HG03108 (cell line): ENCODE data around the gene CSF2RB.

Source experiments
- ATAC-seq: cut with Tn5 transposase; IDR thresholded peaks from one replicate; pipeline ENCODE4 v1.9.1; 2021; ENCODE audit warnings: moderate library complexity; ENCODE audit not compliant: unreplicated experiment

Gene CSF2RB

GRCh38 chr22:36887162-36887561 is 26.3 kb upstream of the CSF2RB start:
- no peak for ATAC-seq

DNA sequence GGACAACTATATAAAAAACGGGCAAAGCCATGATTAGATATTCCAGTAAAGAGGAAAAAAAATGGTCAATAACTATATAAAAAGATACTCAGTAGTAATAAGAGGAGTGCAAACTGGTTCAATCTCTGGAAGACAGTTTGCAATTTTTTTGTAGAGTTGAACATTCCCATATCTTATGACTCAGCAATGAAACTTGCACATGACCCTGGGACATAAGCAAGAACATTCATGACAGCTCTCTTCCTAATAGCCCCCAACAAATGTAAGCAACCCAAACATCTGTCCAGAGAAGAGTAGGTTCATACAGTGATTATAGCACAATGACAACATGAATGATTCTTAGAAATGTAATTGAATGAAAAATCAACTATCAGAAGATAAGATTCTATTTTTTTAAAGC is 21.8 kb upstream of the CSF2RB start:
- no peak for ATAC-seq

GRCh38 chr22:36892292-36892691 is 21.1 kb upstream of the CSF2RB start:
- no peak for ATAC-seq

DNA sequence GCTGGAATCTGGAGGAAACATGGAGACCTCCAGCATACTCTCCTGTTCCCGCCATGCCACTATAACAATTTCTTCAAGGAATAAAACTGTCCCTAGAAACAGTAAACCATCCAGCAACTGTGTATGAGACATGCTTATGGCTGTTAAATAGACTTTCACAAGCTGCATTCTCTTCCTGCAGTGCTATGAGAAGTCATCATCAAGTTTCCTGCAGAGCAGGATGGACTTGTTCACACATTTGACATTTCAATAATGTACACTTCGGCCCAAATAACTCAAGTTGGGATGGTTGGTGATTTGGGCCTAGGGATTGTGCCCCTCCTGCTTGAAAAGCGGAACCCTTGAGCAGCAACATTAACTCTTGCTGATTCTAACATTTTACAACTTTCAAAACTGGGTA is 20.2 kb upstream of the CSF2RB start:
- no peak for ATAC-seq

DNA sequence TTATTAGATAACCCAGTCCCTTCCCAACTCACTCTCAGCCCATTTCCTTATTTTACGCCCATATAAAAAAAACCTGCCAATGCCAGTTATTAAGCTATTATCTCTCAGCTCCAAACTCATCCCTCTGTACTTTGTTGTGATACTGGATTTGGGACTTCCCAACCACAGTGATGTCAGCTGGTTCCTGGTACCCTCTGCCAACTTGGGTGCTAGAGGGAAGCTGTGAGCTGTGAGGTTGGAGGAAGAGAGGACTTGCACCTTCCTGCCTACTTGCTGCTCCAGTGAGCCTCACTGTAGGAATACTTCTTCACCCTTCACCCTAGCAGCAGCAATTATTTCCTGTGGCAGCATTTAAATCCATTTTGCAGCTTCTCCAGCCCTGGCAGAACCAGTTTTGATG is 19.2 kb upstream of the CSF2RB start:
- no peak for ATAC-seq

DNA sequence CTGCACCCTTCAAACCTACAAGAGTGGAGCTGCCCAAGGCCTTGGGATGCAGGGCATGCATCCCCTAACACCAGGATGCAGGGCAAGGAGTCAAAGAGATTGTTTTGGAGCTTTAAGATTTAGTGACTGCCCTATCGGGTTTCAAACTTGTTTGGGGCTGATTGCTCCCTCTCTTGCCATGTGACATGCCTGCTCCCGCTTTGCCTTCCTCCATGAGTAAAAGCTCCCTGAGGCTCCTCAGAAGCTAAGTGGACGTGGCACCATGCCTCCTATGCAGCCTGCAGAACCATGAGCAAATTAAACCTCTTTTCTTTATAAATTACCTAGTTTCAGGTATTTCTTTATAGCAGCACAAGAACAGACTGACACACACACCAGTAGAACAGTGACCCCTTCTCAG is 15.8 kb upstream of the CSF2RB start:
- ATAC-seq: no peak

- no peak for ATAC-seq
Observed at GRCh38 chr22:36898690-36899089, 14.7 kb upstream of the CSF2RB start.

DNA sequence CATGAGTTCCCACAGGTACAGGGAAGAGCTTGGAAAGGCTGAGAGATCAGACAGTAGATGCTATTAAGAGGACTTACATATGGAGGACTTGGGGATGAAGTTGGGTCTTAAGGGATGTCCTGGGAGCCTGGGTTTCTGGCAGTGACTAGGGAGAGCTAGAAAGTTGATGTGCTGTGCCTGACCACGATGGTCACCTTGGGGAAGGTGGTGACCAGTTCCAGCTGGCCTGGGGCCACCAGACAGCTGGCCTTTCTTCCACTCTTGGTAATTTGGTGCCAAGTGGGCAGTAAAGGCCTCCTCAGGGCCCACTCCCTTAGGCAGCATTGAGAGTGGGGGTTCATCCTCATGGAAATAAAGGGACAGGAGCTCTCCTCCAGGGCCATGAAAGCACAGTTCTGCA is 13.9 kb upstream of the CSF2RB start:
- no peak for ATAC-seq

GRCh38 chr22:36900225-36900624 is 13.2 kb upstream of the CSF2RB start:
- ATAC-seq: no peak

- ATAC-seq: no peak
Observed at GRCh38 chr22:36900880-36901279, 12.5 kb upstream of the CSF2RB start.

DNA sequence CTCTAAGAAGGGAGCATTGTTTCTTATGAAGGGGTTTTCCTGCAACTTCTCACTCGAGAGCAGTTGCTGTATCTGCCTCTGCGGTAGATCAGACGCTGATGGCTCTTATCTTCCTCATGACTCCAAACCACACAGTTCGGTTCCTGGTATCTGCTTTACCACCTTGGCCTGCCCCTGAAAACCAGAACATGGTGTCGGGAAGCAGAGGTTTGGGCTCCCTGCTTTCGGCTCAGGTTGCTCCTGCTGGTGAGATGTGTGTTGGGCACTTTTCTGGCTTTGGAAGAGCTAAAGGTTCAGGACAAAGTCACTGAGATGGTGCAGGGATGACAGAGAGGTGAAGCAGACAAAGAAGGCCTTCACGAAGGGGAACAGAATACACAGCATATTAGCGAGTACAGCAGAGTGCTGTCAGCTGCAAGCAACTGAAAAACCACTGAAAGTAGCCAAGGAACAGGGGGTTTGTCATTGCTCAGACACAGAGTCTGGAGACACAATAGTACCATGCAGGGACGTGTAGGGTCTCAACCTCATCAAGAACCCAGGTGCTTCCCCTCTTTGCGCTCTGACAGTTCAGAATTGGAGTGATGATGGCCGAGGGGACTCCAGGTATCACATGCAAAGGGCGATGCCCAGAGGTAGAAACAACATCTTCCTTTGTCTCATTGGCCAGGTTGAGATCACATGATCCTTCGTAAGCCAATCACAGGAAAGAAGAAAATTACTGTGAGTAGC is 11.9 kb upstream of the CSF2RB start:
- peak; percentile 75 for ATAC-seq

DNA sequence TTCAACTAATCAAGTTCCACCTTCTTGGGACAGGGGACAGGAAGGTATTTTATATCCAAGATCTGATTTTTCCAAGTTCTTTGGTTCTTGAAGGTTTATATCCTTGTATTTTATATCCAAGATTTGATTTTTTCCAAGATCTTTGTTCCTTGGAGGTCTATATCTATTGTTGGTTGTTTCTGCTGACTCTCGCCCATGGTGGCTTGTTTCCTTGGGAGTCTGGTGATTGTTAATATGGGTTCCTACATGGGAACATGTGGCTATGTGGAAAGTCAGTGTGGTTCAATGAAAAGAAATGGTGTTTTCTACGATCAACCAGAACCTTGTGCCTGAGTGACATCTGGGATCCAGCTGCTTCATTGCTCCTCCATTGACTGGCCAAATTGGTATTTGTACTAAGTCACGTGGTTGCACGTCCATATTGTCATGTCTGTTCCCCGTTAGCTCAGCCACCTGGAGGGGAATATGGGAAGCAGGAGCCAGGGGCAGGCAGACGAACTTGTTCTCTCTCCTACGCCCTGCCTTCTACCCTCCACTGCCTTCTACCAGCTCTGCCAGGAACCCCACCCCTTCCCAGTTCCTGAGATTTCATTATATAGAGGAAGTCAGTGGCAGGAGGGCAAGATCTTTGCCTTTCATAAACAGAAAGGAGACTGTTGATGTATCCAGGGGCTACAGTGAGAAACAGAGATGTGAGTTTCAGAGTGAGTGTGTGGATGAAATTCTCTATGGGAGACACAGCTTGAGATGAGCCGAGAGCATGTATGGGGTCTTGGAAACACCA is 11.1 kb upstream of the CSF2RB start:
- ATAC-seq: no peak

- ATAC-seq: no peak
Observed at GRCh38 chr22:36904260-36904880, 9.1 kb upstream of the CSF2RB start.

- ATAC-seq: no peak
Observed at GRCh38 chr22:36907253-36908195, 5.9 kb upstream of the CSF2RB start.

DNA sequence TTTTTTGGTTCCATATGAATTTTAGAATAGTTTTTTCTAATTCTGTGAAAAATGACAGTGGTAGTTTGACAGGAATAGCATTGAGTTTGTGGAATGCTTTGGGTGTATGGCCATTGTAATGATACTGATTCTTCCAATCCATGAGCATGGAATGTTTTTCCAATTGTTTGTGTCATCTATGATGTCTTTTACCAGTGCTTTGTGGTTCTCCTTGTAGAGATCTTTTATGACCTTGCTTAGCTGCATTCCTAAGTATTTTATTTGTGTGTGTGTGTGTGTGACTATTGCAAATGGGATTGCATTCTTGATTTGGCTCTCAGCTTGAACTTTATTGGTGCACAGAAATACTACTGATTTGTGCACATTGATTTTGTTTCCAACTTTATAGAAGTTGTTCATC is 3.0 kb upstream of the CSF2RB start:
- no peak for ATAC-seq

DNA sequence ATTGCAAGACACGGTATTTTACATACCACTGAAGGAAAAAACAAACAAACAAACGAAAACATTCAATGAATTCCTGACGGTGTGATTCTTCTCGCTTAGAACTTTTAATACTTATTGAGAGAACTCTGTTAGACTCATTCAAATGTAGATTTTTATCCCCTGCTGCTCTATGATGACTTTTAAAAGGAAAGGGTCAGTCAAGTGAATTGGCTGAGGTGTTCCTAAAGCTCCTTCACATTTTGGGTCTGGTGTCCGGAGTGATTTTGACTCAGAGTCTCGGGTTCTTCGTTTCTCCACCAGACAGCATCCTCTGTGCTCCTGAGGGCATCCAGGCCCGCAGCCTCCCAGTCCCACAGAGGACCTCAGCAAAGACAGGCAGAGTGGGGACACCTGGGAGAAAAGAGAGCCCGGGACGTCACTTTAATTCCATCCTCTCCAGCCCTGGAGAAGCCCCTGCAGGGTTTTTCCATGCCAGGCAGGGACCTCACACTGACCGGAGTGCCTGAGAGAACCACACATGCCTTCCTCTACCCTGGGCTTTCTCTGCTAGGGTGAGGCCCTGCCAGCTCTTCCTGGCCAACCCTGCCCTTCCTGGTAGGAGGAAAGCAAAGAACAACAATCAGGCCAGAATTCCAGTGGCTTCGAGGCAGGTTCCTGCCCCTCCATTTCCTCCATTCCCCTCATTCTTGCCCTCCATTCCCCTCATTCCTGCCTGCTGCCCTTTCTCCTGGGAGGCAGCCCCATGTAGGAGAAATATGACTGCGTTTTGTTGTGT is 1.4 kb upstream of the CSF2RB start:
- ATAC-seq: no peak

- ATAC-seq: no peak
Observed at GRCh38 chr22:36912694-36913426, 568 bp upstream of the CSF2RB start.

- ATAC-seq: no peak
Observed at GRCh38 chr22:36914390-36914752, 943 bp downstream of the CSF2RB start.

DNA sequence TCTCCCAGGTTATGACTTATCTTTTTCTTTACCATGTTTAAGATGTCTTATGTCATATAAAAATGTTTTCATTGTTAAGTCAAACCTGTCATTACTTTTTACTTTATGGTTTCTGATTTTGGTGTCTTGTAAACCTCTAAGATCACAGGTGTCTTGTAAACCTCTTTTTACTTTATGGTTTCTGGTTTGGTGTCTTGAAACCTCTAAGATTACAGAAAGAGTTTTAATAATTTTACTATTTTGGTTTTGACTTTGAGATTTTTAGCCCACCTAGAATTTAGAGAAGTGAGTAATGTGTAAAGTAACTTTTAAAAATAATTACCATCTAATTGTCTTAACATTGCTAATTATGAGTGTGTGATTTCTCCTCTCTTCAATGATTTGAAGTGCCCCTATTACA is 2.6 kb downstream of the CSF2RB start:
- ATAC-seq: no peak
